GM18873 (cell line): ENCODE measurements around the gene HEY2.
A peak's percentile ranks its signal among the peaks of the same experiment; 100 is the strongest.
"Not testable (repeated sequence)": the region's sequence is repeated elsewhere in the genome, so short reads cannot be mapped to it uniquely, and the experiment has no call there.

ENCODE experiments used
- ATAC-seq: cut with Tn5 transposase; IDR thresholded peaks from one replicate; pipeline ENCODE4 v1.9.1; 2021; ENCODE audit warnings: mild to moderate bottlenecking, moderate library complexity, moderate number of reproducible peaks; ENCODE audit not compliant: unreplicated experiment, low FRiP score

Gene HEY2

GRCh38 chr6:125793280-125793679, 43.8 kb downstream of the HEY2 start:
- no peak for ATAC-seq

GRCh38 chr6:125793863-125794262, 44.4 kb downstream of the HEY2 start:
- no peak for ATAC-seq

GRCh38 chr6:125794342-125795137, 45.1 kb downstream of the HEY2 start:
- ATAC-seq, result no peak

- ATAC-seq, result no peak
Measured at GRCh38 chr6:125795301-125795700, 45.9 kb downstream of the HEY2 start.

GRCh38 chr6:125797120-125797885, 47.9 kb downstream of the HEY2 start:
- no peak for ATAC-seq

GRCh38 chr6:125797886-125798444, 48.5 kb downstream of the HEY2 start:
- ATAC-seq, result no peak

GRCh38 chr6:125798734-125799508, 49.5 kb downstream of the HEY2 start:
- ATAC-seq, result peak; percentile 92

GRCh38 chr6:125802383-125802782, 53.0 kb downstream of the HEY2 start:
- ATAC-seq, result no peak

GRCh38 chr6:125802943-125803377, 53.5 kb downstream of the HEY2 start:
- no peak for ATAC-seq

- ATAC-seq, result peak; percentile 48
Measured at GRCh38 chr6:125804264-125804663, 54.8 kb downstream of the HEY2 start.

- not testable (repeated sequence) for ATAC-seq
Measured at GRCh38 chr6:125804866-125805425, 55.5 kb downstream of the HEY2 start.

- ATAC-seq, result no peak
Measured at GRCh38 chr6:125806813-125807212, 57.4 kb downstream of the HEY2 start.

- ATAC-seq, result peak; percentile 51
Measured at GRCh38 chr6:125807293-125807692, 57.9 kb downstream of the HEY2 start.

- ATAC-seq, result no peak
Measured at GRCh38 chr6:125808060-125808459, 58.6 kb downstream of the HEY2 start.

- no peak for ATAC-seq
Measured at GRCh38 chr6:125808591-125808990, 59.2 kb downstream of the HEY2 start.

GRCh38 chr6:125809570-125810170, 60.2 kb downstream of the HEY2 start:
- ATAC-seq, result no peak

GRCh38 chr6:125810445-125810844, 61.0 kb downstream of the HEY2 start:
- no peak for ATAC-seq
